GM12872 (cell line): ENCODE data around the gene TNS1.

Experiments used
- TF ChIP-seq, protein P1 (sequence below): IDR thresholded peaks from 3 replicates; pipeline ENCODE4 v1.5.1; 2011; ENCODE audit warnings: low read depth, mild to moderate bottlenecking, low read length, moderate library complexity; ENCODE audit not compliant: insufficient read depth

TNS1 gene

GRCh38 chr2:218032336-218033171 is 29.8 kb upstream of the TNS1 start:
- TF ChIP-seq, protein P1, sequence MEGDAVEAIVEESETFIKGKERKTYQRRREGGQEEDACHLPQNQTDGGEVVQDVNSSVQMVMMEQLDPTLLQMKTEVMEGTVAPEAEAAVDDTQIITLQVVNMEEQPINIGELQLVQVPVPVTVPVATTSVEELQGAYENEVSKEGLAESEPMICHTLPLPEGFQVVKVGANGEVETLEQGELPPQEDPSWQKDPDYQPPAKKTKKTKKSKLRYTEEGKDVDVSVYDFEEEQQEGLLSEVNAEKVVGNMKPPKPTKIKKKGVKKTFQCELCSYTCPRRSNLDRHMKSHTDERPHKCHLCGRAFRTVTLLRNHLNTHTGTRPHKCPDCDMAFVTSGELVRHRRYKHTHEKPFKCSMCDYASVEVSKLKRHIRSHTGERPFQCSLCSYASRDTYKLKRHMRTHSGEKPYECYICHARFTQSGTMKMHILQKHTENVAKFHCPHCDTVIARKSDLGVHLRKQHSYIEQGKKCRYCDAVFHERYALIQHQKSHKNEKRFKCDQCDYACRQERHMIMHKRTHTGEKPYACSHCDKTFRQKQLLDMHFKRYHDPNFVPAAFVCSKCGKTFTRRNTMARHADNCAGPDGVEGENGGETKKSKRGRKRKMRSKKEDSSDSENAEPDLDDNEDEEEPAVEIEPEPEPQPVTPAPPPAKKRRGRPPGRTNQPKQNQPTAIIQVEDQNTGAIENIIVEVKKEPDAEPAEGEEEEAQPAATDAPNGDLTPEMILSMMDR: no peak

- TF ChIP-seq, protein P1: no peak
Measured at GRCh38 chr2:218031771-218032257, 29.0 kb upstream of the TNS1 start.

GRCh38 chr2:218031261-218031660 is 28.5 kb upstream of the TNS1 start:
- TF ChIP-seq, protein P1: no peak

DNA sequence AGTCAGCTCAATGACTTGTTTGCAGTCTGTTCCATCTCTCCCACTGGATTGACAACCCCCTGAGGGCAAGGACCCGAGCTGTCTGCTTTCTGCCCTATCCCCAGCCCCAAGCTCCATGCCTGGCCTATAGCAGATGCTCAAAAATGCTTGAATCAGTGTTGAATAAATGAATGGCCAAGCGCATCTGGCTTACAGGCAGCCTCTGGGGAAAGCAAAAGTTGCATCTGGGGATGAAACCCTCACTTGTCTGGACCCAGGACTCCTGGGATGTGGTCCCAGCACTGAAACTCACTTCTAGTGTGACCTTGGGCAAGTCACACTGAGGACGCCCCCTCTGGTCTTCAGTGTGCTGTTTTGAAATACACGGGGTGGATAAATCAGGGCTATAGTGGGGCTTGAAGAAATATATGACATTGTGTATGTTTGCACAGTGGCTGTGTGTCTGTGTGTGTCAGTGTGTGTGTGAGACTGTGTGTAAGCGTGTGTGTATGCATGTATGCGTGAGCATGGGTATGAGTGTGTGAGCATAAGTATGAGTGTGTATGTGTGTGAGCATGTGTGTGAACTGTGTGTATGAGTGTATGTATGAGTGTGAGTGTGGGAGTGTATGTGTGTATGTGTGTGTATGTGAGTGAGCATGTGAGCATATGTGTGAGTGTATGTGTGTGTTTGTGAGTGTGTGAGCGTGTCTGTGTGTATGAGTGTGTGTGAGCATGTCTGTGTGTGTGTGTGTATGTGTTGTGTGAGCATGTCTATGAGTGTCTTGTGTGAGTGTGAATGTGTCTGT is 27.8 kb upstream of the TNS1 start:
- TF ChIP-seq, protein P1: no peak

- TF ChIP-seq, protein P1: no peak
Measured at GRCh38 chr2:218029366-218030360, 26.9 kb upstream of the TNS1 start.

DNA sequence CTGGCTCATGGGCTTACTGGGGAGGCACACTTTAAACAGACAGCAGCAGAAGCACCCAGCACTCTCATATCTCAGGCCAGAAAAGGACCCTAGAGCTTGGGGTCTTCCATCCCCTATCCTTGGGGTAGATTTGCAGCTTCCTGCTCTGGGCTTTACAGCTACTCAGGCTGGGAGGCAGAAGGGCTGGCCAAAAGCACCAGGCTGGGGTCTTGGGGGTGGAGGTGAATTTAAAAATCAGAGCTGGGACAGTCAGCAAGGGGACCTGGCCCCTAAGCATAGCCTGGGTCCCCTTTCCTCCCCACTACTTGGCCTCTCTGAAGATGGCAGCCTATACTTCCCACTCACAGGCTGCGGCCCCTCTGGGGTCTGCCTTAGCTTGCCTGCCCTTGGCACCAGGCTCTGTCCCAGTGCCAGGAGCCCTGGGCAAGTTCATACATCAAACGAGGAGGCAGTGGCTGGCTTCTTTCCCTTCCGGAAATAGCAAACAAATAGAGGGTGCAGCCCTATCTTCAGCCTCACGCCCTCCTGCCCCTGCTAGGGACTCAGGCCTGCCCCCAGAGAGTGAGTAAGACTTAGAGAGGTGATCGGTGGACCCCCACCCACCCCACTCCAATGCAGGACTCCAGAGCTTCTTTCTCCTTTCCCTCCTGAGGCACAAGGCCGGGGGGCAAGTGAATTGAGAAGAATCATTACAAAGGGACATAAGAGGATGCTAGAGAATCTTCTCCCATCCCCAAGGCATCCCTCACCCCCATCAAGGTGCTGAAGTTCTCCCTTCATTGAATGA is 26.0 kb upstream of the TNS1 start:
- TF ChIP-seq, protein P1: no peak
